GM12891 (cell line): ENCODE results near the gene SFRP5.

Experiments
- PAX5 ChIP-seq: IDR thresholded peaks from 2 replicates; pipeline ENCODE4 v1.6.1; 2011; ENCODE audit warnings: low read length, moderate library complexity, mild to moderate bottlenecking; ENCODE audit not compliant: insufficient read depth, severe bottlenecking
- POLR2A ChIP-seq: IDR thresholded peaks from 2 replicates; pipeline ENCODE4 v1.6.1; 2011; ENCODE audit warnings: low read depth, low read length, control low read depth
- POLR2AphosphoS5 ChIP-seq: IDR thresholded peaks from 2 replicates; pipeline ENCODE4 v1.6.1; 2011; ENCODE audit warnings: low read depth, low read length, control low read depth
- POU2F2 ChIP-seq: IDR thresholded peaks from 2 replicates; pipeline ENCODE4 v1.6.1; 2011; ENCODE audit warnings: low read depth, mild to moderate bottlenecking, control low read depth, low read length, moderate library complexity
- SPI1 ChIP-seq: IDR thresholded peaks from 2 replicates; pipeline ENCODE4 v1.6.1; 2011; ENCODE audit warnings: low read depth, low read length, control low read depth
- TAF1 ChIP-seq: IDR thresholded peaks from 2 replicates; pipeline ENCODE4 v1.6.1; 2011; ENCODE audit warnings: low read depth, low read length, control low read depth

DNA sequence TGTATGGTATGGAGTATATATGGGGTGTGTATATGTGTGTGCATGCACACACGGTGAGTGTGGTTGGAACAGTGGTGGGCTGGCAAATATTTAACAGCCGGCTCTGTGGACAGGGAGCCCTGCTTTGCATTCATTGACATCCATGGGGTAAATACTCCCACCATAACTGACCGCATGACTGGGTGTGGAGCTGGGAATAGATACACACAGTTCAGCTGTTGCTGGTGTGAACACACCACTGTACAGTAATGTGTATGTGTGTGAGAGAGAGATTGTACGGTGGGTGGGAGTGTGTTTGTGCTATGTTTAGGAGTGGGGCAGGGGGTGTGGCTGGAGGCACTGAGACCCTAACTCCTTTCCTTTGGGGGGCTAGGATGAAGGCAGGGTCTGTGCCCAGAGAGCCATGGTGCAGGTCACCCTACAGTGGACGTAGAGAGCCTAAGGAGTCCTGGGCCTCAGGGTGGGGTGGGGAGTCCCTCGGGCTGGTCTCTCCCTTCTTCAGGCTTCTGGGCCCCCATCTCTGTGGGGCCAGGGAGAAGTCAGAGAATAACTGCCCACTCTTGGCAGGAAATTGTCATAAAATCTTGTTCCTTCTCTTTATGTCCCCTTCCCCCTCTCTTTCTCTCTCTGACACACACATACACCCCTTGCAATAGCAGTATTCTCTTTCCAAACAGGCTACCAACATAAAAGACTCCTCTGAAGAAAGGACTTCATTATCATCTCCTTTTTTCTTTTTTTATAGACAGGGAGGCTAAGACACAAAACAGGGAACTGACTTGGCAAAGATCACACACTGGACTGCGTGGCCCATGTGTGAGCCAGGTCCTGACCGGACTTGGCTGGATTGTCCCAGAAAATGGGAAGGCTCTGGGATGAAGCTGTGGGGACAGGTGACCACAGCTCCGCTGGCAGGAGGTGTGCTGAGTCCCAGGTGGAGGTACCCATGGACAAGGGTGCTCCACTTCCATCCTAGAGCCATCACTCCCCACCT lies 3.2 kb downstream of the SFRP5 start:
- no peak for TF ChIP-seq POLR2A
- no peak for TF ChIP-seq POLR2AphosphoS5
- no peak for TF ChIP-seq PAX5
- no peak for TF ChIP-seq TAF1
- TF ChIP-seq SPI1: no peak
- no peak for TF ChIP-seq POU2F2
